ENCODE results near the gene SELENOS.

SELENOS gene

GRCh38 chr15:101246824-101247745, 30.2 kb downstream of the SELENOS start:
- H3K4me3 ChIP-seq (ENCODE audit: low read depth, low read length), result no peak overlapping the region
- no peak for TF ChIP-seq CTCF (IDR thresholded peaks at IDR 0.05; ENCODE audit: low read depth, low read length)

GRCh38 chr15:101246391-101246790, 30.9 kb downstream of the SELENOS start:
- TF ChIP-seq CTCF (IDR thresholded peaks at IDR 0.05; ENCODE audit: low read depth, low read length), result no peak
- no peak overlapping the region for H3K4me3 ChIP-seq (ENCODE audit: low read depth, low read length)

GRCh38 chr15:101244889-101245668, 32.2 kb downstream of the SELENOS start:
- H3K4me3 ChIP-seq (ENCODE audit: low read depth, low read length), result no peak overlapping the region
- no peak for TF ChIP-seq CTCF (IDR thresholded peaks at IDR 0.05; ENCODE audit: low read depth, low read length)

GRCh38 chr15:101244036-101244781, 33.1 kb downstream of the SELENOS start:
- H3K4me3 ChIP-seq (ENCODE audit: low read depth, low read length), result no peak overlapping the region
- TF ChIP-seq CTCF (IDR thresholded peaks at IDR 0.05; ENCODE audit: low read depth, low read length), result no peak

GRCh38 chr15:101243420-101243819, 33.9 kb downstream of the SELENOS start:
- TF ChIP-seq CTCF (IDR thresholded peaks at IDR 0.05; ENCODE audit: low read depth, low read length), result no peak
- no peak overlapping the region for H3K4me3 ChIP-seq (ENCODE audit: low read depth, low read length)

GRCh38 chr15:101242999-101243336, 34.3 kb downstream of the SELENOS start:
- H3K4me3 ChIP-seq (ENCODE audit: low read depth, low read length), result no peak overlapping the region

More at GRCh38 chr15:101242999-101243336, 34.3 kb downstream of the SELENOS start:
- no peak for TF ChIP-seq CTCF (IDR thresholded peaks at IDR 0.05; ENCODE audit: low read depth, low read length)
